Measurements from ENCODE around the gene RESP18. TPM values are rescaled to one million over a fixed set of nuclear protein-coding genes. Genes with fewer than 3 reads are reported as not detected.

RESP18 gene
- total RNA-seq (2012; rRNA removed), result not detected in 2 replicates

DNA sequence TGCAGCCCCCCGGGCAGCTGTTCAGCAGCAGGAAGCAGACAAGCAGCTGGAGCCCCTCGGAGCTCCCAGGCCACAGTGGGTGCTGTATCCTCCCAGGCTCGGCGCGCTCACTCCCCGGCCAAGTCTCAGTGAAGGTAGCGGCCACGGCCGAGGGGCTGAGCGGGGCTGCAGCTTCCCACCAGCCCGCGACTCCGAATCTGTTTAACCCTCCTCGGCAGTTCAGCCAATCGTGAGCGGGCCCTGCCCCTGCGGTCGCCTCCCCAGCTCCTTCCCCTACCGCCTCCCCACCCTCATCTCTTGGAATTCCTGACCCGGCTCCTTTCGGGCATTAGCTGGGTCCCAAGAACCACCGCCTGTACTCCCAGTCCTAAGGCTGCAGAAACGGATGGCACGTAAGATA is at the start of gene RESP18:
TSS of gene RESP18 (minus strand) at position 203 of the 400 bp plus-strand sequence.
- no peak within 1 kb of the TSS for H3K4me3 ChIP-seq (ENCODE audit: low read length)
- H3K4me1 ChIP-seq (ENCODE audit: control insufficient read depth, insufficient read depth, low read length), result no peaks in the 10 kb centered on the region
- H3K36me3 ChIP-seq (ENCODE audit: insufficient read depth, low read length), result no peaks in the 10 kb centered on the region
- no peaks in the 10 kb centered on the region for H3K9me3 ChIP-seq (replicated peaks; ENCODE audit: low read length)
- H3K4me2 ChIP-seq (ENCODE audit: low read length), result no peak within 1 kb of the TSS
- H3K9ac ChIP-seq (ENCODE audit: low read depth, low read length), result no peak within 1 kb of the TSS
- peaks cover 89% of the 10 kb centered on the region for H3K27me3 ChIP-seq (ENCODE audit: control insufficient read depth, insufficient read depth, low read length)

DNA sequence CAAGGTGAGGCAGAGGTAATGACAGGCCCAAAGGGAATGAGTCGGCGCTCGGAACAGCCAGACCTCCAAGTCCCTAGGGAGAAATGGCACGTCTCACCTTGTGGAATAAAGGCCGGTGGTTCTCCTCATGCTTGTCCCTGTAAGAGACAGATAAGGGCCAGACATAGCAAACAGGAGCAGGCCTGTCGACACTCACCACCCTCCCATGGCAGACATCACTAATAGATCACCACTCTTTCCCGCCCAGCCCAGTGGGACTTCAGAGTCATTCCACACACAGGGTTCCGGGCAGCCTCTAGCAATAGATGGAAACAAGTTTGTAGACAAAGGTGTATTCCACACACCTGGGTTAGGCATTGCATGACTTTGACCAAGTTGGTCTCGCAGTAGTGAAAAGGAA is 48.9 kb upstream of the RESP18 start:
- no peak overlapping the region for H3K9ac ChIP-seq (ENCODE audit: low read depth, low read length)
- no peaks in the 10 kb centered on the region for H3K27me3 ChIP-seq (ENCODE audit: control insufficient read depth, insufficient read depth, low read length)
- peaks cover 62% of the 10 kb centered on the region for H3K36me3 ChIP-seq (ENCODE audit: insufficient read depth, low read length)
- no peaks in the 10 kb centered on the region for H3K9me3 ChIP-seq (replicated peaks; ENCODE audit: low read length)
- peaks cover under 1% of the 10 kb centered on the region for H3K4me1 ChIP-seq (ENCODE audit: control insufficient read depth, insufficient read depth, low read length)
- H3K4me2 ChIP-seq (ENCODE audit: low read length), result no peak overlapping the region
- H3K4me3 ChIP-seq (ENCODE audit: low read length), result no peak overlapping the region

DNA sequence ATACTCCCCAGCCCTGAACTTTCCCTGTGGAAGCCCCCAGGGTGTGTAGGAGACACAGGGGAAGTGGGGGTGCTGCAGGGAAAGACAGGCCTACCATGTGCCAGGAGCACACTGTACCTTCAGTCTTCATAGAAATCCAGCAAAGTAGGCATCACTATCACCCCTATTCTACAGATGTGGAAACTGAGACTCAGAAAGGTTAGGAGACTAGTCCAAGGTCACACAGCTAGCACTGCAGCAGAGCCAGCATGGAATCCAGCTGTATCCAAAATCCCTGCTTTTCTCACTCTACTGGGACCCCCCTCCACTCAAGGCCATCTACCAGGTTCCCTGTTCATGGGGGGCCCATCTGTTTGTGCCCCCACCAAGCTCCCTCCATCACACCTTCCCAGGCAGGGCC is 48.4 kb upstream of the RESP18 start:
- no peak overlapping the region for H3K9ac ChIP-seq (ENCODE audit: low read depth, low read length)
- H3K4me1 ChIP-seq (ENCODE audit: control insufficient read depth, insufficient read depth, low read length), result no peaks in the 10 kb centered on the region
- peaks cover 57% of the 10 kb centered on the region for H3K36me3 ChIP-seq (ENCODE audit: insufficient read depth, low read length)
- no peaks in the 10 kb centered on the region for H3K27me3 ChIP-seq (ENCODE audit: control insufficient read depth, insufficient read depth, low read length)
- H3K9me3 ChIP-seq (replicated peaks; ENCODE audit: low read length), result no peaks in the 10 kb centered on the region
- no peak overlapping the region for H3K4me2 ChIP-seq (ENCODE audit: low read length)
- no peak overlapping the region for H3K4me3 ChIP-seq (ENCODE audit: low read length)

DNA sequence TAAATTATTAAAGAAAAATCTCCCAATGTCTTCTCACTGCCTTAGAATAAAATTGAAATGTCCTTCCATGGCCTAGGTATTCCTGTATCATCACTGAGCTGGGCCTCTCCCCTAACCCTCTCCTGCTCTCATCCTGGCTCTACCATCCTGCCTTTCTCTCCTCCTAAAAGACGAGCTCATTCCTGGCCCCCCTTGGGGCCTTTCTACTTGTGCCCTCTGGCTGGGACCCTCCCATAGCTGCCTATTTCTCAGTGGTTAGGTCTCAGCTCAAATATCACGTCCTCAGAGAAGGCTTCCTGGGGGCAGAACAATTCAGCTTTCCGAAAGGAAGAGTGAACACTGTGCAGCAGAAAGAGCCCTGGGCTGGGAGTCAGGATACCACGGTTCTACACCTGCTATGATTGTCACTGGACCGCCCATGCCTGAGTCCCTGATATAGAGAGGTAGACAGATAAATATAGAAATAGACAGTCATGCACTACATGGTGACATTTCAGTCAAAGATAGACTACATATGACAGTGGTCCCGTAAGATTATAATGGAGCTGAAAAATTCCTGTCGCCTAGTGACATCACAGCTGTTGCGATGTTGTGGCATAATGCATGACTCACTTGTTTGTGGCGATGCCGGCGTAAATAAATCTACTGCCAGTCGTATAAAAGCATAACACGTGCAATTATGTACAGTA is 45.8 kb upstream of the RESP18 start:
- Histone ChIP-seq H3K4me2 (ENCODE audit: low read length) (no peak overlapping the region), H3K4me1 (ENCODE audit: control insufficient read depth, insufficient read depth, low read length) (no peaks in the 10 kb centered on the region), H3K9me3 (replicated peaks; ENCODE audit: low read length) (no peaks in the 10 kb centered on the region), H3K4me3 (ENCODE audit: low read length) (no peak overlapping the region), H3K27me3 (ENCODE audit: control insufficient read depth, insufficient read depth, low read length) (no peaks in the 10 kb centered on the region), H3K36me3 (ENCODE audit: insufficient read depth, low read length) (peaks cover 47% of the 10 kb centered on the region), H3K9ac (ENCODE audit: low read depth, low read length) (no peak overlapping the region)

DNA sequence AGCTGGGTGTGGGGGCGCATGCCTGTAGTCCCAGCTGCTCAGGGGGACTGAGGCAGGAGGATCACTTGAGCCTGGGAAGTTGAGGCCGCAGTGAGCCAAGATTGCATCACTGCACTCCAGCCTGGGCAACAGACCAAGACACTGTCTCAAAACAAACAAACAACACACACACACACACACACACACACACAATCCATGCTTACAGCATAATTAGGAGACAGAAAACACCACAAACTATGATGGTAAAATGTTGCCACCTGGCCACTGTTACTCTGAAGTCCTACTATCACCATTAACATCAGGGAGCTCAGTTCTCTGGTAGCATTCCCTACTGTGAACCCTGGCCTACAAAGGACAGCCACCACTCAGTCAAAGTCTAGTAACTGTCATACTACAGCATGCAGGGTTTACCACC is 36.9 kb upstream of the RESP18 start:
- H3K9ac ChIP-seq (ENCODE audit: low read depth, low read length), result no peak overlapping the region
- no peak overlapping the region for H3K4me2 ChIP-seq (ENCODE audit: low read length)
- H3K9me3 ChIP-seq (replicated peaks; ENCODE audit: low read length), result no peaks in the 10 kb centered on the region
- no peaks in the 10 kb centered on the region for H3K27me3 ChIP-seq (ENCODE audit: control insufficient read depth, insufficient read depth, low read length)
- peaks cover 10% of the 10 kb centered on the region for H3K36me3 ChIP-seq (ENCODE audit: insufficient read depth, low read length)
- H3K4me1 ChIP-seq (ENCODE audit: control insufficient read depth, insufficient read depth, low read length), result no peaks in the 10 kb centered on the region
- H3K4me3 ChIP-seq (ENCODE audit: low read length), result no peak overlapping the region

DNA sequence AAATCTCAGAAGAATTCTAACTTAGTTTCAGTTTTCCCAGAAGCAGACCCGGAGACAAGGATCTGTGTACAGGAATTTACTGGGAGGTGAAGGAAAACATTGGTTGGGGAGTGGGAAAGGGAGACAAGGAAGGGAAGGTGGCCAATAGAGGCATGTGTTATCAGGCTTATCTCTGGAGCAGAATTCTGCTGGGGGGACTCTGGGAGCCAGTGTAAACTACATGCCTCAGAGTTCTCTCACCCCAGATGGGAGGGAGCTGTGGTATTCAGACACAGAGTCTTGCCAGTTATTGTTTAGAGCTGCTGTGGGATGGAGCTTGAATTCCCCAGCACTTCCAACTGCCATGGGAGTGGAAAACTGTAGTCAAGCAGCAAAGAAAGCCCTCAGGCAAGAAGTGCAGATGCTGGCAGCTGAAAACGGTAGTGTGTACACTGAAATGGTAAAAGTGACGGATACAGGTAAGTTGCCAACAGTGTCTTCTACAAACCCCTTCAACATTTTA is 36.2 kb upstream of the RESP18 start:
- peaks cover 3% of the 10 kb centered on the region for H3K36me3 ChIP-seq (ENCODE audit: insufficient read depth, low read length)
- H3K4me1 ChIP-seq (ENCODE audit: control insufficient read depth, insufficient read depth, low read length), result no peaks in the 10 kb centered on the region
- H3K4me2 ChIP-seq (ENCODE audit: low read length), result peak overlapping the region; percentile 28
- H3K27me3 ChIP-seq (ENCODE audit: control insufficient read depth, insufficient read depth, low read length), result no peaks in the 10 kb centered on the region
- no peak overlapping the region for H3K9ac ChIP-seq (ENCODE audit: low read depth, low read length)
- H3K9me3 ChIP-seq (replicated peaks; ENCODE audit: low read length), result no peaks in the 10 kb centered on the region
- no peak overlapping the region for H3K4me3 ChIP-seq (ENCODE audit: low read length)

DNA sequence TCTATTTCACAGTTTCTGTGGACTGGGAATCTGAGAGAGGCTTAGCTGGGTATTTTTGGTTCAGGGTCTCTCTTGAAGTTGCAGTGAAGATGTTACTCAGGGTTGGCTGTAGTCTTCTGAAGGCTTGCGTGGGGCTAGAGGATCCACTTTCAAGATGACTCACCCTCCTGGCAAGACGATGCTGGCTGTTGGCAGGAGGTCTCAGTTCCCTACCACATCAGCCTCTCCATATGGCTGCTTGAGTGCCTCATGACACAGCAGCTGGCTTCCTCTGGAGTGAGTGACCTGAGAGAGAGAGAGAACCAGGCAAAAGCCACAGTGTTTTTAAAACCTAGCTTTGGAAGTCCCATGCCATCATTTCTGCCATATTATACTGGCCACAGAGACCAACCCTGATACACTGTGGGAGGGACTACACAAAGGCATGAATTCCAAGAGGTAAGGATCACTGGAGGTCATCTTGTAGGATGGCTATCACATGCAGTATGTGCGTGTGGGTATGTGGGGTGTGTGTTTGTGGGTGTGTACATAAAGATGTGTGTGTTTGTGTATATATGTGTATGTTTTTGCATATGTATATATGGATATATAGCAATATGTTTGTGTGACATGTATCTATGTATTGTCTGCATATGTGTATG is 30.1 kb upstream of the RESP18 start:
- H3K9ac ChIP-seq (ENCODE audit: low read depth, low read length), result no peak overlapping the region
- H3K36me3 ChIP-seq (ENCODE audit: insufficient read depth, low read length), result no peaks in the 10 kb centered on the region
- H3K9me3 ChIP-seq (replicated peaks; ENCODE audit: low read length), result no peaks in the 10 kb centered on the region
- peak overlapping the region; percentile 28 for H3K4me2 ChIP-seq (ENCODE audit: low read length)
- peaks cover 12% of the 10 kb centered on the region for H3K4me1 ChIP-seq (ENCODE audit: control insufficient read depth, insufficient read depth, low read length)
- no peak overlapping the region for H3K4me3 ChIP-seq (ENCODE audit: low read length)
- H3K27me3 ChIP-seq (ENCODE audit: control insufficient read depth, insufficient read depth, low read length), result peaks cover 36% of the 10 kb centered on the region

DNA sequence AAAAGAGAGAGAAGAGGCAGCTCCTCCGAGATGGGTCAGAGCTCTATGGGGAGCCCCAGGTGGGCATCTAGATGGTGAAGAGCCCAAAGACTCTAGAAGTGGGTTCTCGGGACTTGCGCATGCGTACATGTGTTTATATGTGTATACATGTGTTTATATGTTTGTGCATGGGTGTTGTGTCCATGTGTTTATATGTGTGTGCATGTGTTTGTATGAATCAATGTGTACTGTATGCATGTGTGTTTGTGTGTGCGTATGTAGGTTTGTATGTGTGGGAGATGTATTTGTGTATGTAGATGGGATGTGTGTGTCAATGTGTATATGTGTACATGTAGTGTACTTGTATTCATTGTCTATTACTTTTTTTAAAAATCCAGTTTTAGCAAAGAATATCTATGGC is 29.5 kb upstream of the RESP18 start:
- H3K9ac ChIP-seq (ENCODE audit: low read depth, low read length), result no peak overlapping the region
- H3K27me3 ChIP-seq (ENCODE audit: control insufficient read depth, insufficient read depth, low read length), result peaks cover 40% of the 10 kb centered on the region
- no peaks in the 10 kb centered on the region for H3K9me3 ChIP-seq (replicated peaks; ENCODE audit: low read length)
- H3K4me1 ChIP-seq (ENCODE audit: control insufficient read depth, insufficient read depth, low read length), result peaks cover 12% of the 10 kb centered on the region
- H3K4me2 ChIP-seq (ENCODE audit: low read length), result peak overlapping the region; percentile 28
- H3K4me3 ChIP-seq (ENCODE audit: low read length), result no peak overlapping the region
- no peaks in the 10 kb centered on the region for H3K36me3 ChIP-seq (ENCODE audit: insufficient read depth, low read length)

DNA sequence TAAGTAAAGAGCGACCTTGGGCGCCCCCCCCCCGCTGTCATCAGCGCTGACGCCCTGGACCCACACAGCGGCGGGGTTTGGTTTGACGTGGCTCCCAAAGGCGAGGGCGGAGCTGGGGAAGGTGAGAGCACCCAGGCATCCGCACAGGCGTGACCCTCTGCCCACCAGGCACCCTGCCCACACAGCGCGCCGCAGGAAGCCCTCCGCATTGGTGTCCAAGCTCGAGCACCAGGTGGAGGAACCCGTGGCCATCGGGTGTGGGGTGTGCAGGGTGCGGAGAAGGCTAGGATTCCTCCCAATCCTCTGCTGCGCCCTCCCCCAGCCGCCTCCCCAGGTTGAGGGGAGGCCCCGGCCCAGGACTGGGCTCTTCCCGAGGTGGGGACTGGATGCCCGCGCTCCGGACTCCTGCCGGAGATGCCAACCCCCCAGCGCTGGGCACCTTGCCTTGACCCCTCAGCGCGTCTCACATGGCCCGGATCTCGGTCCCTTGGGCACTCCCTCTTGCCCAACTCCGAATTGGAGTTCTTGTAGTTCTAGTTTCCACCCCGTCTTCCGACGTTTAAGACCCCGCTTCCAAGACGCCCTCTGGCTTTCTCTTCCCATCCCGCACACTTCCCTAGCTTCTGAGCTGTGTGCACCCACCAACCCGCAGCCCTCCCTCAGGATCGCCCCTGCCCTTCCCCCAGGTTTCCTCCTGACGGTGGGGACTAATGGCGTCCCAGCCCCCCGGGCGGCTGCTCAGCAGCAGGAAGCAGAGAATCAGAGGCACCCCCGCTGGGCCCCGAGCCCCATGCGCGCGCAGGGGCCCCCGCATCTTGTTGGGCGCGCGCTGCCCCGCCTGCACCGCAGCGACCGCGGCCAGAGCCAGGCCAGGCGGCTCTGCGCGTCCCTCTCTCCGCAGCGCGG is 25.9 kb upstream of the RESP18 start:
- Histone ChIP-seq H3K27me3 (ENCODE audit: control insufficient read depth, insufficient read depth, low read length) (peaks cover 72% of the 10 kb centered on the region), H3K4me1 (ENCODE audit: control insufficient read depth, insufficient read depth, low read length) (peaks cover 12% of the 10 kb centered on the region), H3K36me3 (ENCODE audit: insufficient read depth, low read length) (no peaks in the 10 kb centered on the region), H3K9me3 (replicated peaks; ENCODE audit: low read length) (no peaks in the 10 kb centered on the region), H3K9ac (ENCODE audit: low read depth, low read length) (no peak overlapping the region), H3K4me3 (ENCODE audit: low read length) (peak overlapping the region; percentile 19), H3K4me2 (ENCODE audit: low read length) (peak overlapping the region; percentile 47)

DNA sequence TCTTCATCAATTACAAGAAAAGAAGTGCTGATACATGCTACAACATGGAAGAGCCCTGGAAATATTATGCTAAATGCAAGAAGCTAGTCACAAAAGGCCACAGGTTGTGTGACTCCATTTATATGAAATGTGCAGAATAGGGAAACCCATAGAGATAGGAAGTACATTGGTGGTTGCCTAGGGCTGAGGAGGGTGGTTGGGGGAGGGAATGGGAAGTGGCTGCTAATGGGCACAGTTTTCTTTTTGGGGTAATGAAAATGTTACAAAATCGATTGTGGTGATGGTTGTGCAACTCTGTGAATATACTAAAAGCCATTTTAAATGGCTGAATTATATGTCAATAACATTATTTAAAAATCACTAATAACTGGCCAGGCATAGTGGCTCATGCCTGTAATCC is 24.3 kb upstream of the RESP18 start:
- Histone ChIP-seq H3K9me3 (replicated peaks; ENCODE audit: low read length) (no peaks in the 10 kb centered on the region), H3K4me2 (ENCODE audit: low read length) (no peak overlapping the region), H3K27me3 (ENCODE audit: control insufficient read depth, insufficient read depth, low read length) (peaks cover 84% of the 10 kb centered on the region), H3K4me1 (ENCODE audit: control insufficient read depth, insufficient read depth, low read length) (no peaks in the 10 kb centered on the region), H3K36me3 (ENCODE audit: insufficient read depth, low read length) (no peaks in the 10 kb centered on the region), H3K9ac (ENCODE audit: low read depth, low read length) (no peak overlapping the region), H3K4me3 (ENCODE audit: low read length) (no peak overlapping the region)

DNA sequence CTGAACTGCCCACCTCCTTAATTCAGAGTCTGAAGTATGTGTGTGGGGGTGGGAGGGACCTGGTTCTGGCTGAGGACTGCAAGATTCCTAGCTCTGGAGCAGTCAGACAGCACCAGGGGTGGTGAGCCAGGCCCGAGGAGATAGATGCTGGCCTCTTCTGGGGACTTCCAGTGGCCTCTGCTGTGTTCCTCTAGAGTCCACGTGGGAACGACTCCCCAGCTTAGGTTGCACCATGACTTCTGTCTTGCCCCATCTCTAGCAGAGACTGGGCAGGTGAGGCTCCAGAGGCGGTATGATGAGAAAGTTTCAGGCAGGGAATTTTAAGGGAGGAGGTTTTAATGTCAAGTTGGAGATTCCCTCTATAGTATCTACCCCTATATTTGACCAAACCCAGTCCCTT is 22.0 kb upstream of the RESP18 start:
- Histone ChIP-seq H3K27me3 (ENCODE audit: control insufficient read depth, insufficient read depth, low read length) (peaks cover 88% of the 10 kb centered on the region), H3K36me3 (ENCODE audit: insufficient read depth, low read length) (no peaks in the 10 kb centered on the region)

More for the DNA sequence above, 22.0 kb upstream of the RESP18 start:
- no peak overlapping the region for H3K4me2 ChIP-seq (ENCODE audit: low read length)
- no peaks in the 10 kb centered on the region for H3K4me1 ChIP-seq (ENCODE audit: control insufficient read depth, insufficient read depth, low read length)
- H3K9me3 ChIP-seq (replicated peaks; ENCODE audit: low read length), result no peaks in the 10 kb centered on the region
- H3K9ac ChIP-seq (ENCODE audit: low read depth, low read length), result no peak overlapping the region
- no peak overlapping the region for H3K4me3 ChIP-seq (ENCODE audit: low read length)
